ENCODE data around the gene HIPK4.

DNA sequence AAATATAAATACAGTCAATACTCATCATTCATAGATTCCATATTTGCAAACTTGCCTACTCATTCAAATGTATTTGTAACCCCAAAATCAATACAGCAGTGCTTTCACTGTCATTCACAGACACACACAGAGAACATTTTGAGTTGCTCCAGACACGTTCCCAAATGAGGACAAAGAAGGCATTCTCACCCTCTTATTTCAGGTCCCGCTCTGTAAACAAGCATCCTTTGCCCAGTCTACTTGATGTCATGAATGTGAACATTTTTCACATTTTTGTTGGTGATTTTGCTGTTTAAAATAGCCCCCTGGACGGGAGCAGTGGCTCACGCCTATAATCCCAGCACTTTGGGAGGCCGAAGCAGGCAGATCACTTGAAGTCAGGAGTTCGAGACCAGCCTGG is 57.3 kb downstream of the HIPK4 start:
- TF ChIP-seq, protein P1, sequence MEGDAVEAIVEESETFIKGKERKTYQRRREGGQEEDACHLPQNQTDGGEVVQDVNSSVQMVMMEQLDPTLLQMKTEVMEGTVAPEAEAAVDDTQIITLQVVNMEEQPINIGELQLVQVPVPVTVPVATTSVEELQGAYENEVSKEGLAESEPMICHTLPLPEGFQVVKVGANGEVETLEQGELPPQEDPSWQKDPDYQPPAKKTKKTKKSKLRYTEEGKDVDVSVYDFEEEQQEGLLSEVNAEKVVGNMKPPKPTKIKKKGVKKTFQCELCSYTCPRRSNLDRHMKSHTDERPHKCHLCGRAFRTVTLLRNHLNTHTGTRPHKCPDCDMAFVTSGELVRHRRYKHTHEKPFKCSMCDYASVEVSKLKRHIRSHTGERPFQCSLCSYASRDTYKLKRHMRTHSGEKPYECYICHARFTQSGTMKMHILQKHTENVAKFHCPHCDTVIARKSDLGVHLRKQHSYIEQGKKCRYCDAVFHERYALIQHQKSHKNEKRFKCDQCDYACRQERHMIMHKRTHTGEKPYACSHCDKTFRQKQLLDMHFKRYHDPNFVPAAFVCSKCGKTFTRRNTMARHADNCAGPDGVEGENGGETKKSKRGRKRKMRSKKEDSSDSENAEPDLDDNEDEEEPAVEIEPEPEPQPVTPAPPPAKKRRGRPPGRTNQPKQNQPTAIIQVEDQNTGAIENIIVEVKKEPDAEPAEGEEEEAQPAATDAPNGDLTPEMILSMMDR (conservative IDR thresholded peaks at IDR 0.05; ENCODE audit: low read depth, low read length) = no peak
- TF ChIP-seq EZH2 (IDR thresholded peaks at IDR 0.05; ENCODE audit: low read length, unreplicated experiment) = no peak

Measured in PC-3 (cell line).